ENCODE results near the gene COQ9.

The COQ9 gene

GRCh38 chr16:57482845-57483545, 35.7 kb downstream of the COQ9 start:
- Histone ChIP-seq H3K36me3 (no peaks in the 10 kb centered on the region), H3K4me3 (ENCODE audit: low read depth, low read length) (no peak overlapping the region)
- no peak for TF ChIP-seq CTCF (IDR thresholded peaks at IDR 0.05; ENCODE audit: low read depth, low read length)

GRCh38 chr16:57483725-57484514, 36.6 kb downstream of the COQ9 start:
- no peak overlapping the region for H3K4me3 ChIP-seq (ENCODE audit: low read depth, low read length)

More at GRCh38 chr16:57482845-57483545, 35.7 kb downstream of the COQ9 start:
- H3K27ac ChIP-seq, result no peak overlapping the region
- no peak for DNase-seq
- H3K27me3 ChIP-seq (ENCODE audit: insufficient read depth, low read depth, severe bottlenecking), result no peaks in the 10 kb centered on the region
- no peaks in the 10 kb centered on the region for H3K9me3 ChIP-seq (ENCODE audit: severe bottlenecking)

GRCh38 chr16:57484515-57485005, 37.3 kb downstream of the COQ9 start:
- TF ChIP-seq CTCF (IDR thresholded peaks at IDR 0.05; ENCODE audit: low read depth, low read length), result no peak
- H3K27ac ChIP-seq, result no peak overlapping the region
- no peak for DNase-seq
- no peaks in the 10 kb centered on the region for H3K36me3 ChIP-seq
- peaks cover 4% of the 10 kb centered on the region for H3K9me3 ChIP-seq (ENCODE audit: severe bottlenecking)
- no peaks in the 10 kb centered on the region for H3K27me3 ChIP-seq (ENCODE audit: insufficient read depth, low read depth, severe bottlenecking)
- H3K4me3 ChIP-seq (ENCODE audit: low read depth, low read length), result no peak overlapping the region

More at GRCh38 chr16:57483725-57484514, 36.6 kb downstream of the COQ9 start:
- TF ChIP-seq CTCF (IDR thresholded peaks at IDR 0.05; ENCODE audit: low read depth, low read length), result no peak
- Histone ChIP-seq H3K27me3 (ENCODE audit: insufficient read depth, low read depth, severe bottlenecking) (no peaks in the 10 kb centered on the region), H3K27ac (no peak overlapping the region), H3K36me3 (no peaks in the 10 kb centered on the region), H3K9me3 (ENCODE audit: severe bottlenecking) (no peaks in the 10 kb centered on the region)
- DNase-seq, result no peak

DNA sequence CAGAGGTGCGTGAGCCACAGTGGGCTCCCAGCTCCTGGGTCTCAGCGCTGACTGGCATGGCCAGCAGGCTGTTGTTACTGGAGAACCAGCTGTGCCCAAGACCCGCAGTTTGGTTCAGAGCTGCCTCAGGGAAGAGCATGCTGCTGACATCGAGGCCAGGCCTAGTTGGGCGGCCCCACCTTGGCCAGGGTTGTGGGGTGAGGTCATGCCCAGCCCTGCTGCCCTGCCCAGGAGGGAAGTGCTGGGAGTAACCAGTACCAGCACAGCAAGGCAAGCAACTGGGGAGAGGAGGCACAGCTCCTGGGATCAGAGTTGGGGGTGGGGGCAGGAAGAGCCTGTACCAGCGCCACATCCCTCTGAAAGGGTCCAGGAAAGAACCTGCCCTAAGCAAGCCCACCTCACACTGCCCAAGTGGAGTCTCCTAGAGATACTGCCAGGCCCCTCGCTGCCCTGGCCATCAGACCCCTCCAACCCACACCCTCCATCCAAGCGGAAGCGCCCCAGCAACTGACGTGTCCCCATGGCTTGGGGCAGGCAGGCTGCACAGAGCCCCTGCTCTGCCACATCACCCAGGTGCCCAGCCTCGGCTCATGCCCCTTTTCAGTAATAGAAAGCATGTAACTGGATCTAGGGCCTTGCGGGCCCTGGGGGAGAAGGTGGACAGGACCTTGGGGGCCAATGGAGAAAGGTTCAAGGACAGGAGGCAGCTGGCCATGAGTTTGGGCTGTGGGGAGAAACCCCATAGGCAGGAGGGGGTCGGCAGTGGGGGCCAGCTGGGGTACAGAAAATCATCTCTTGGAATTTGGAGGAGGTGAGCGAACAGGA, 38.0 kb downstream of the COQ9 start:
- TF ChIP-seq CTCF (IDR thresholded peaks at IDR 0.05; ENCODE audit: low read depth, low read length), result no peak
- no peaks in the 10 kb centered on the region for H3K27me3 ChIP-seq (ENCODE audit: insufficient read depth, low read depth, severe bottlenecking)
- peak overlapping the region; percentile 63 for H3K4me3 ChIP-seq (ENCODE audit: low read depth, low read length)
- no peaks in the 10 kb centered on the region for H3K36me3 ChIP-seq
- DNase-seq, result no peak
- H3K9me3 ChIP-seq (ENCODE audit: severe bottlenecking), result peaks cover 5% of the 10 kb centered on the region
- no peak overlapping the region for H3K27ac ChIP-seq

DNA sequence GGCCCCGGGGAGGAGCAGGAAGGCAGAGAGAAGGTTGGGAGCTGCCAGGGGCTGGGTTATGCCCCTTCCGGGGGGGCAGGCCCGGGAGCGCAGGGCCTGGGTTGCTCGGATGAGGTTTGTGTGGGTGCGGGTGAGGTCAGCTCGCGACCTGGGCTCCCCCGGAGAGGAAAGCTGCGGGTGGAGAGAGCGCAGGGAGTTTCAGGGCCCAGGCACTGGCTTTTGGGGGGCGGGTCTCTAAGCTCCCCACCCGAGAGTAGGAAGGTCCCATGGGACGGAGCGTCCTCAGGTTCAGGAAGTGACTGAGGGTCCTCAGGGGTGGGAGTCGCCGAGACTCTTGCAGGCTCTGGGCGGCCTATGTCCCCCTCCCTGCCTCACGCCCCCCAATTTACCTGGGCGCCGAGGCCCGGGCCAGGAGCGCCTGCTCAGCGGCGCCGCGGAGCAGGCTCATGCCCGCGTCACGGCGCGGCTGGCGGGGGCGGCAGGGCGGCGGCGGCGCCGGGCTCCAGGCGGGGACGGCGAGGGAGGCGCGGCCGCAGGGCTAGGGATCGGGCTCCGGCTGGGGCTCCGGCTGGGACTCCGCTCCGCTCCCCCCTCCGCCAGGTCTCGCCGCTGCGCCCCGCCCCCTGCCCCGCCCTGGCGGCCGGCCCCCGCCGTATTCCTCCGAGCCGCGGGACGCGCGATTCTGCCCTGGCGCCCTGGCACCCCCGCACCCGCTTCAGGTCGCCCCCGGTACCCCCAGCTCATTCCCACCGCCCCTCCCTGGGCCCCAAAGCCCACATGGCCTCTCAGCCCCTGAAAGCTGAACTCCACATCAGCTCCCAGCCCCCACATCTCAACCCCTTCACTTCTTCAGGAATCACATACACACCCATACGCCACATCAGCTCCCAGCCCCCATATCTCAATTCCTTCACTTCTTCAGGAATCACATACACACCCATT, 38.9 kb downstream of the COQ9 start, which contains the start of gene DOK4:
DOK4 (minus strand) TSS at position 578 of the 942 bp plus-strand sequence. CDS start 6,986 bp downstream, outside the sequence.
- no peaks in the 10 kb centered on the region for H3K27me3 ChIP-seq (ENCODE audit: insufficient read depth, low read depth, severe bottlenecking)
- DNase-seq, result peak; percentile 76
- peak within 1 kb of the TSS; percentile 63 for H3K4me3 ChIP-seq (ENCODE audit: low read depth, low read length)
- H3K27ac ChIP-seq, result no peak within 1 kb of the TSS; the same call in 1 of the 2 replicates
- TF ChIP-seq CTCF (IDR thresholded peaks at IDR 0.05; ENCODE audit: low read depth, low read length), result no peak
- H3K36me3 ChIP-seq, result no peaks in the 10 kb centered on the region
- H3K9me3 ChIP-seq (ENCODE audit: severe bottlenecking), result peaks cover 5% of the 10 kb centered on the region

Data from WERI-Rb-1 (cell line).